Right ventricle myocardium inferior (tissue), 1 donor: ENCODE results near the gene SGCE. TPM values are rescaled to one million over a fixed set of nuclear protein-coding genes. Genes with fewer than 3 reads are reported as not detected.
A peak's percentile ranks its signal among the peaks of the same experiment; 100 is the strongest.

ENCODE experiments used
- ATAC-seq: fragments of 200-7000 bp; cut with Tn5 transposase; one replicate; pipeline ENCODE4 v1.9.1; 2020; ENCODE audit warnings: mild to moderate bottlenecking, moderate library complexity
- DNase-seq: peaks from one replicate; pipeline ENCODE4 v3.0.0; 2021; ENCODE audit errors: missing footprints
- intact Hi-C: fragments of 100-400 bp; cut with DNase I; formaldehyde crosslinking; loops from one replicate; pipeline ENCODE4 v1.11.0; 2022
- total RNA-seq: library from RNA; stranded (reverse); fragmentation: NEBNext Ultra II Directional; extraction: Animal tissue kit (Norgen Biotek cat#: 25700); gene quantifications from one replicate; pipeline ENCODE4 v1.2.1, GENCODE V29; 2021
- donor health status: DM: no; HTN: yes; CAD: no; lungs with severe emphysema.

SGCE gene
- total RNA-seq, 1 donor from 2014 or later, result 23.7 TPM

GRCh38 chr7:94590526-94591162 lies 65.3 kb downstream of the SGCE start:
- intact Hi-C loops, result no loop called here
- DNase-seq, result no peak
- ATAC-seq, result no peak

GRCh38 chr7:94588075-94588474 lies 67.9 kb downstream of the SGCE start:
- ATAC-seq, result no peak

GRCh38 chr7:94584113-94584512 lies 71.8 kb downstream of the SGCE start:
- ATAC-seq, result peak; percentile 57
- intact Hi-C loops, result no loop called here

More at GRCh38 chr7:94588075-94588474, 67.9 kb downstream of the SGCE start:
- intact Hi-C loops, result no loop called here
- DNase-seq, result no peak

GRCh38 chr7:94580601-94581000 lies 75.3 kb downstream of the SGCE start:
- intact Hi-C loops, result no loop called here
- DNase-seq, result no peak
- ATAC-seq, result no peak

More at GRCh38 chr7:94584113-94584512, 71.8 kb downstream of the SGCE start:
- no peak for DNase-seq

- intact Hi-C loops, result no loop called here
- DNase-seq, result no peak
- ATAC-seq, result no peak
These were observed 76.5 kb downstream of the SGCE start for GRCh38 chr7:94579470-94579869.

- DNase-seq (no peak), ATAC-seq (no peak)
- intact Hi-C loops, result no loop called here
These were observed 77.3 kb downstream of the SGCE start for GRCh38 chr7:94578614-94579013.

- no peak for ATAC-seq
- intact Hi-C loops, result no loop called here
- DNase-seq, result no peak
These were observed 78.6 kb downstream of the SGCE start for GRCh38 chr7:94577357-94577756.

- intact Hi-C loops, result no loop called here
- ATAC-seq, result no peak
These were observed 79.6 kb downstream of the SGCE start for GRCh38 chr7:94576316-94576715.

GRCh38 chr7:94575646-94576045 lies 80.3 kb downstream of the SGCE start:
- intact Hi-C loops, result no loop called here
- ATAC-seq (no peak), DNase-seq (no peak)

More at GRCh38 chr7:94576316-94576715, 79.6 kb downstream of the SGCE start:
- DNase-seq, result no peak

- DNase-seq (no peak), ATAC-seq (no peak)
- intact Hi-C loops, result no loop called here
These were observed 84.1 kb downstream of the SGCE start for GRCh38 chr7:94571816-94572215.

GRCh38 chr7:94567396-94567795 lies 88.5 kb downstream of the SGCE start:
- DNase-seq (no peak), ATAC-seq (no peak)
- intact Hi-C loops, result no loop called here

GRCh38 chr7:94565247-94565894 lies 90.6 kb downstream of the SGCE start:
- intact Hi-C loops, result no loop called here
- ATAC-seq (no peak), DNase-seq (no peak)

GRCh38 chr7:94562525-94562924 lies 93.4 kb downstream of the SGCE start:
- DNase-seq (no peak), ATAC-seq (no peak)
- intact Hi-C loops, result no loop called here

GRCh38 chr7:94561841-94562514 lies 94.0 kb downstream of the SGCE start:
- intact Hi-C loops, result no loop called here
- DNase-seq (no peak), ATAC-seq (no peak)

- intact Hi-C loops, result no loop called here
- no peak for DNase-seq
- no peak for ATAC-seq
These were observed 96.0 kb downstream of the SGCE start for GRCh38 chr7:94559972-94560371.

- DNase-seq (no peak), ATAC-seq (no peak)
- intact Hi-C loops, result no loop called here
These were observed 98.7 kb downstream of the SGCE start for GRCh38 chr7:94557215-94557614.

- intact Hi-C loops, result no loop called here
- DNase-seq (no peak), ATAC-seq (no peak)
These were observed 99.9 kb downstream of the SGCE start for GRCh38 chr7:94556028-94556427.

GRCh38 chr7:94547126-94547525 lies 108.8 kb downstream of the SGCE start:
- DNase-seq, result no peak
- intact Hi-C loops, result no loop called here
- ATAC-seq, result no peak

GRCh38 chr7:94540428-94540827 lies 115.5 kb downstream of the SGCE start:
- intact Hi-C loops, result no loop called here
- DNase-seq, result no peak
- ATAC-seq, result no peak
